GM18873 (cell line): ENCODE measurements around the gene CCSAP.
A peak's percentile ranks its signal among the peaks of the same experiment; 100 is the strongest.
"Not testable (repeated sequence)": the region's sequence is repeated elsewhere in the genome, so short reads cannot be mapped to it uniquely, and the experiment has no call there.

Source experiments
- ATAC-seq: cut with Tn5 transposase; IDR thresholded peaks from one replicate; pipeline ENCODE4 v1.9.1; 2021; ENCODE audit warnings: mild to moderate bottlenecking, moderate library complexity, moderate number of reproducible peaks; ENCODE audit not compliant: unreplicated experiment, low FRiP score

The CCSAP gene

GRCh38 chr1:229342656-229343569 is at the start of gene CCSAP:
TSS of gene CCSAP (minus strand) at chr1:229343047. CDS start at chr1:229342465, 582 bp downstream.
- peak; percentile 24 for ATAC-seq

GRCh38 chr1:229390130-229390529 is 47.3 kb upstream of the CCSAP start:
- ATAC-seq: no peak

- ATAC-seq: no peak
Measured at GRCh38 chr1:229388897-229389580, 46.2 kb upstream of the CCSAP start.

GRCh38 chr1:229385853-229386456 is 43.1 kb upstream of the CCSAP start:
- ATAC-seq: no peak

- ATAC-seq: no peak
Measured at GRCh38 chr1:229384822-229385221, 42.0 kb upstream of the CCSAP start.

GRCh38 chr1:229383961-229384360 is 41.1 kb upstream of the CCSAP start:
- ATAC-seq: no peak

- ATAC-seq: no peak
Measured at GRCh38 chr1:229383188-229383587, 40.3 kb upstream of the CCSAP start.

- ATAC-seq: no peak
Measured at GRCh38 chr1:229381234-229381633, 38.4 kb upstream of the CCSAP start.

- no peak for ATAC-seq
Measured at GRCh38 chr1:229380536-229381160, 37.8 kb upstream of the CCSAP start.

- ATAC-seq: no peak
Measured at GRCh38 chr1:229379846-229380245, 37.0 kb upstream of the CCSAP start.

GRCh38 chr1:229378586-229379367 is 35.9 kb upstream of the CCSAP start:
- no peak for ATAC-seq

GRCh38 chr1:229378035-229378434 is 35.2 kb upstream of the CCSAP start:
- ATAC-seq: not testable (repeated sequence)

- no peak for ATAC-seq
Measured at GRCh38 chr1:229377429-229377828, 34.6 kb upstream of the CCSAP start.

GRCh38 chr1:229376521-229376920 is 33.7 kb upstream of the CCSAP start:
- no peak for ATAC-seq

- ATAC-seq: no peak
Measured at GRCh38 chr1:229374485-229374884, 31.6 kb upstream of the CCSAP start.

- no peak for ATAC-seq
Measured at GRCh38 chr1:229373395-229373794, 30.5 kb upstream of the CCSAP start.

GRCh38 chr1:229372251-229372650 is 29.4 kb upstream of the CCSAP start:
- ATAC-seq: no peak

- ATAC-seq: no peak
Measured at GRCh38 chr1:229371624-229372023, 28.8 kb upstream of the CCSAP start.

GRCh38 chr1:229370601-229371021 is 27.8 kb upstream of the CCSAP start:
- ATAC-seq: no peak

GRCh38 chr1:229368347-229368746 is 25.5 kb upstream of the CCSAP start:
- peak; percentile 77 for ATAC-seq
